NT2/D1 (cell line): ENCODE measurements around the gene BABAM2.

Experiments used
- SUZ12 ChIP-seq: IDR thresholded peaks from 2 replicates; pipeline ENCODE4 v1.6.1; 2011; ENCODE audit not compliant: insufficient read length, insufficient read depth; ENCODE audit errors: extremely low read depth
- YY1 ChIP-seq: IDR thresholded peaks from 2 replicates; pipeline ENCODE4 v1.6.1; 2011; ENCODE audit not compliant: insufficient read length, insufficient read depth
- ZNF274 ChIP-seq: IDR thresholded peaks from 2 replicates; pipeline ENCODE4 v1.6.1; 2011; ENCODE audit warnings: mild to moderate bottlenecking, low read depth, low read length

DNA sequence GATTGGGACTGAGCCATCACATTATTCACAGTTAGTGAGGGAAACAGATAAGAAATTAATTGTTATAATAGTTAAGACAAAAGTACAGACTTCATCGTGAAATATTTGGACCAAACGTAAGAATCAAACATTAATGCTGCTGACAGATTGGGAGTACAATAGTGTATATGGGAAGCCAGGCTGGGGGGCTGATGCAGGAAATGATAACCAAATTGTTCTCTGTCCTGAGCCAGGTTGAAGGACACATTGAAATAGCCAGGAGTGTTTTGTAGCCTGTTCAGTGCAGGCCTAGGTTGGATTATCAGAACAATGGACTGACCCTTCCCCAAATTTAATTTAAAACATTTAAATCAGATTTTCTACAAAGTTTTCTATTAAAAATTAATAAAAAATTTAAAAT, 203.2 kb downstream of the BABAM2 start:
- TF ChIP-seq YY1 (no peak), ZNF274 (no peak), SUZ12 (no peak)
